H1 (cell line): ENCODE measurements around the gene SMIM41. TPM values are rescaled to one million over a fixed set of nuclear protein-coding genes. Genes with fewer than 3 reads are reported as not detected.

Experiments
- CTCF ChIA-PET: fragments of 300-600 bp; sonication (Branson Sonifier 250); formaldehyde crosslinking; loops from one replicate; lab custom pipeline; 2021; ENCODE audit not compliant: partially characterized antibody; lab: Charles Lee
- POLR2A ChIA-PET: fragments of 300-600 bp; sonication (Branson Sonifier 250); formaldehyde crosslinking; loops from one replicate; lab custom pipeline; 2021; ENCODE audit warnings: inconsistent platforms; ENCODE audit not compliant: partially characterized antibody; lab: Charles Lee
- DNase-seq, 2 experiments: peaks; one replicate each; pipeline versions ENCODE4 v3.0.0 to v3.0.0-alpha.2; 2010 to 2022; ENCODE audit warnings: low spot score in 2 of 2, low read depth in 1 of 2, mixed read lengths in 1 of 2
- FAIRE-seq: peaks from 2 replicates; lab custom pipeline; 2011; peaks lifted over from hg19 to GRCh38; lab: Jason Lieb, UNC
- H2AFZ ChIP-seq: 2 replicates; pipeline ENCODE4 v1.8.1; 2012; ENCODE audit warnings: low read length, inconsistent platforms
- H2AK5ac ChIP-seq: 2 replicates; pipeline ENCODE4 v1.6.1; 2013; ENCODE audit warnings: low read depth, low read length
- H2BK120ac ChIP-seq: replicated peaks from 2 replicates; pipeline ENCODE3; 2013; ENCODE audit warnings: low read depth, low read length, inconsistent platforms
- H2BK12ac ChIP-seq: 2 replicates; pipeline ENCODE4 v1.6.1; 2013; ENCODE audit warnings: low read depth, low read length
- H2BK15ac ChIP-seq: 2 replicates; pipeline ENCODE4 v1.6.1; 2013; ENCODE audit warnings: low read length
- H2BK20ac ChIP-seq: 2 replicates; pipeline ENCODE4 v1.6.1; 2013; ENCODE audit warnings: low read length
- H2BK5ac ChIP-seq: 2 replicates; pipeline ENCODE4 v1.6.1; 2013; ENCODE audit warnings: low read depth, low read length
- H3K14ac ChIP-seq: 2 replicates; pipeline ENCODE4 v1.6.1; 2013; ENCODE audit warnings: inconsistent platforms; ENCODE audit not compliant: insufficient read length
- H3K18ac ChIP-seq: 2 replicates; pipeline ENCODE4 v1.6.1; 2013; ENCODE audit warnings: low read length; ENCODE audit errors: extremely low read depth
- H3K23ac ChIP-seq: 2 replicates; pipeline ENCODE4 v1.6.1; 2013; ENCODE audit warnings: inconsistent platforms; ENCODE audit not compliant: insufficient read length
- H3K23me2 ChIP-seq: 2 replicates; pipeline ENCODE4 v1.6.1; 2013; ENCODE audit warnings: low read depth, low read length
- H3K27ac ChIP-seq: 2 replicates; pipeline ENCODE4 v1.6.1; 2011; ENCODE audit warnings: low read depth, low read length, inconsistent platforms
- H3K27me3 ChIP-seq, 4 experiments: replicated peaks in 1 of 4; 1 replicate in 1 of 4; 2 replicates in 3 of 4; pipeline versions ENCODE4 v1.6.1 to v1.8.1; 2011 to 2013; ENCODE audit warnings: low read length in 3 of 4, mild to moderate bottlenecking in 3 of 4, inconsistent platforms in 2 of 4, mixed read lengths in 2 of 4, moderate library complexity in 1 of 4; ENCODE audit not compliant: control insufficient read depth in 3 of 4, insufficient read depth in 3 of 4; ENCODE audit errors: extremely low read depth in 1 of 4
- H3K36me3 ChIP-seq, 4 experiments: 2 replicates each; pipeline versions ENCODE4 v1.6.1 to v1.8.1; 2011 to 2013; ENCODE audit warnings: mild to moderate bottlenecking in 4 of 4, low read length in 3 of 4, moderate library complexity in 2 of 4, control low read depth in 1 of 4, inconsistent platforms in 1 of 4; ENCODE audit not compliant: insufficient read depth in 4 of 4, control insufficient read depth in 2 of 4
- H3K4ac ChIP-seq: replicated peaks from 2 replicates; pipeline ENCODE3; 2013; ENCODE audit warnings: low read length, low read depth, mixed read lengths, inconsistent platforms; ENCODE audit not compliant: insufficient read length
- H3K4me1 ChIP-seq, 4 experiments: replicated peaks in 1 of 4; 1 replicate in 1 of 4; 2 replicates in 3 of 4; pipeline versions ENCODE4 v1.6.1 to v1.8.1; 2011 to 2013; ENCODE audit warnings: low read length in 3 of 4, inconsistent platforms in 2 of 4, mixed read lengths in 1 of 4; ENCODE audit not compliant: insufficient read depth in 4 of 4, control insufficient read depth in 3 of 4
- H3K4me2 ChIP-seq, 2 experiments: 2 replicates each; pipeline versions ENCODE4 v1.6.1 to v1.8.1; 2011 to 2013; ENCODE audit warnings: low read depth in 2 of 2, low read length in 2 of 2, control low read depth in 1 of 2, inconsistent platforms in 1 of 2, mild to moderate bottlenecking in 1 of 2; ENCODE audit not compliant: insufficient read depth in 1 of 2
- H3K4me3 ChIP-seq, 4 experiments: fragments of 200-600, 300-600 bp in 1 of 4; sonication (generic), shearing (Covaris generic), sonication (Bioruptor Twin) in 1 of 4; 2 replicates each; pipeline versions ENCODE4 v1.5.1 to v1.8.1; 2011 to 2016; ENCODE audit warnings: low read length in 4 of 4, low read depth in 3 of 4, control low read depth in 2 of 4, inconsistent platforms in 2 of 4, mild to moderate bottlenecking in 2 of 4, mixed read lengths in 1 of 4, moderate library complexity in 1 of 4; ENCODE audit not compliant: insufficient read depth in 2 of 4; ENCODE audit errors: extremely low read depth in 1 of 4
- H3K56ac ChIP-seq: replicated peaks from 2 replicates; pipeline ENCODE3; 2013; ENCODE audit warnings: low read depth, mild to moderate bottlenecking, mixed read lengths, low read length, inconsistent platforms; ENCODE audit not compliant: insufficient read length
- H3K79me1 ChIP-seq: 2 replicates; pipeline ENCODE4 v1.6.1; 2013; ENCODE audit warnings: low read depth, low read length, control low read depth
- H3K79me2 ChIP-seq, 2 experiments: 2 replicates each; pipeline versions ENCODE4 v1.6.1 to v1.8.1; 2012 to 2013; ENCODE audit warnings: low read length in 2 of 2, mild to moderate bottlenecking in 2 of 2, inconsistent platforms in 1 of 2; ENCODE audit not compliant: insufficient read depth in 2 of 2, control insufficient read depth in 1 of 2
- H3K9ac ChIP-seq, 4 experiments: replicated peaks in 1 of 4; 1 replicate in 1 of 4; 2 replicates in 3 of 4; pipeline versions ENCODE4 v1.6.1 to v1.8.1; 2011 to 2013; ENCODE audit warnings: low read depth in 3 of 4, low read length in 3 of 4, control low read depth in 2 of 4, mild to moderate bottlenecking in 2 of 4, moderate library complexity in 2 of 4, inconsistent platforms in 1 of 4; ENCODE audit errors: extremely low read depth in 1 of 4
- H3K9me3 ChIP-seq, 2 experiments: 2 replicates each; pipeline versions ENCODE4 v1.6.1 to v1.8.1; 2012 to 2013; ENCODE audit warnings: mild to moderate bottlenecking in 2 of 2, moderate library complexity in 2 of 2, control low read depth in 1 of 2, inconsistent platforms in 1 of 2, low read depth in 1 of 2, low read length in 1 of 2, mixed read lengths in 1 of 2; ENCODE audit not compliant: insufficient read depth in 2 of 2
- H4K20me1 ChIP-seq, 2 experiments: replicated peaks in 1 of 2; 2 replicates each; pipeline versions ENCODE3 to v1.8.1; 2011 to 2013; ENCODE audit warnings: inconsistent platforms in 2 of 2, low read length in 2 of 2, mild to moderate bottlenecking in 1 of 2; ENCODE audit not compliant: insufficient read depth in 2 of 2, control insufficient read depth in 1 of 2
- H4K5ac ChIP-seq: 2 replicates; pipeline ENCODE4 v1.6.1; 2013; ENCODE audit warnings: low read length, low read depth, mixed read lengths, inconsistent platforms; ENCODE audit not compliant: insufficient read length
- H4K8ac ChIP-seq: 2 replicates; pipeline ENCODE4 v1.8.0; 2013; ENCODE audit warnings: mild to moderate bottlenecking, moderate library complexity, low read length, inconsistent platforms; ENCODE audit not compliant: insufficient read depth; ENCODE audit errors: extremely low read depth
- H4K91ac ChIP-seq: replicated peaks from 2 replicates; pipeline ENCODE3; 2013; ENCODE audit warnings: low read length, mixed read lengths, inconsistent platforms; ENCODE audit not compliant: insufficient read length
- EP300 ChIP-seq, 2 experiments: IDR thresholded peaks; 1 replicate in 1 of 2; 2 replicates in 1 of 2; pipeline ENCODE4 v1.6.1; 2011 to 2012; ENCODE audit warnings: low read depth in 2 of 2, low read length in 2 of 2, mild to moderate bottlenecking in 2 of 2, borderline replicate concordance in 1 of 2, inconsistent platforms in 1 of 2, moderate library complexity in 1 of 2
- JUND ChIP-seq: IDR thresholded peaks from 2 replicates; pipeline ENCODE4 v1.6.1; 2011; ENCODE audit warnings: mild to moderate bottlenecking, improper control_type of control experiment, low read length
- RAD21 ChIP-seq, 2 experiments: IDR thresholded peaks in 1 of 2; conservative IDR thresholded peaks in 1 of 2; 2 replicates each; pipeline ENCODE4 v1.6.1; 2011; ENCODE audit warnings: low read depth in 2 of 2, low read length in 2 of 2, improper control_type of control experiment in 1 of 2, inconsistent platforms in 1 of 2, mild to moderate bottlenecking in 1 of 2, moderate library complexity in 1 of 2
- WGBS, 2 experiments: shearing (Covaris generic) in 1 of 2; methylation state at CpG; one replicate each; pipeline versions ENCODE4 v1.1.6 to v1.1.7; 2013 to 2015; ENCODE audit warnings: low lambda C conversion rate in 2 of 2, mixed read lengths in 2 of 2, inconsistent platforms in 1 of 2, low coverage in 1 of 2, missing lambda C conversion rate in 1 of 2; ENCODE audit not compliant: insufficient replicate concordance in 2 of 2, insufficient coverage in 1 of 2, insufficient read length in 1 of 2; ENCODE audit errors: extremely low coverage in 1 of 2, missing lambda C conversion rate in 1 of 2; 5-methylcytosine and 5-hydroxymethylcytosine counted together
- polyA plus RNA-seq, 7 experiments: library from polyadenylated mRNA; depleted of rRNA in 3 of 7; stranded (reverse) in 5 of 7; unstranded in 2 of 7; fragments of >200 nt in 5 of 7; fragments of 200-250 nt in 2 of 7; gene quantifications; 1 replicate in 5 of 7; 2 replicates in 1 of 7; 4 replicates in 1 of 7; pipeline versions ENCODE4 v1.2.1 to v1.2.3, GENCODE V29; 2011 to 2013; ENCODE audit warnings: missing spikeins in 2 of 7, mixed read lengths in 2 of 7
- total RNA-seq: library from RNA; stranded (reverse); fragmentation: NEBNext Ultra II Directional; extraction: Animal tissue kit (Norgen Biotek cat#: 25700); gene quantifications from 2 replicates; pipeline ENCODE4 v1.2.1, GENCODE V29; 2021

SMIM41 gene
- total and polyA plus RNA-seq, 2 of the 8 experiments (the other 6 are each of a cell fraction or from before 2014, with no cell fraction given), result 0.28 to 0.98 TPM

GRCh38 chr12:52123487-52124186 is 44.1 kb downstream of the SMIM41 start:
- peak overlapping the region; percentile 13 for H4K91ac ChIP-seq
- no peaks in the 10 kb centered on the region for H4K20me1 ChIP-seq
- CTCF ChIA-PET, result interaction anchor here (0.6 to 12.6 kb wide), 26 partner anchors 9 to 857 kb away, joined by 3 to 338 read pairs (median 4); no protein-coding TSS in a partner anchor
- peaks cover 32 to 53% (median 35%) of the 10 kb centered on the region in 4 experiments for H3K4me1 ChIP-seq
- peak overlapping the region; percentile 88; the same call in 1 of the 2 replicates for H3K18ac ChIP-seq
- peak overlapping the region; percentile 89 for H2AK5ac ChIP-seq
- no peaks in the 10 kb centered on the region for H3K27me3 ChIP-seq
- H3K14ac ChIP-seq, result no peak overlapping the region
- H3K79me2 ChIP-seq, result no peaks in the 10 kb centered on the region
- WGBS, 2 experiments, result 69% methylated on average over 7 of the region's 8 CpGs; no CpG with 5 or more reads in 1 of the 2 experiments
- no peak for DNase-seq
- no peaks in the 10 kb centered on the region for H3K36me3 ChIP-seq
- no peak overlapping the region for H3K4me2 ChIP-seq
- no peak overlapping the region for H2AFZ ChIP-seq
- no peak overlapping the region; the same call in 1 of the 2 replicates for H2BK15ac ChIP-seq
- POLR2A ChIA-PET, result interaction anchor here (0.7 to 2.0 kb wide), 5 partner anchors 15 to 96 kb away, joined by 3 to 5 read pairs (median 3); no protein-coding TSS in a partner anchor
- TF ChIP-seq EP300 (IDR thresholded peaks at IDR 0.05; ENCODE audit: borderline replicate concordance in 1 of 2, low read depth in 2 of 2, low read length in 2 of 2) (0 out of 3 replicates have a peak, but pooled peaks of 1 of the 2 experiments have one; percentile 13), RAD21 (IDR thresholded peaks at IDR 0.05 in 1 of 2, conservative IDR thresholded peaks at IDR 0.05 in 1 of 2; ENCODE audit: low read depth in 2 of 2, low read length in 2 of 2) (no peak), JUND (peak; percentile 7; the same call in 1 of the 2 replicates)
- TF ChIP-seq, all 59 proteins: peak for 2
- no peaks in the 10 kb centered on the region for H3K79me1 ChIP-seq
- 0 out of 2 replicates have a peak overlapping the region, but pooled peaks have one; percentile 54 for H4K8ac ChIP-seq
- no peak overlapping the region for H3K9ac ChIP-seq
- H2BK5ac ChIP-seq, result peak overlapping the region; percentile 90; the same call in 1 of the 2 replicates
- H3K4ac ChIP-seq, result peak overlapping the region; percentile 10
- no peak overlapping the region for H4K5ac ChIP-seq
- H3K23ac ChIP-seq, result no peak overlapping the region
- H3K9me3 ChIP-seq, result no peaks in the 10 kb centered on the region
- 0 out of 2 replicates have a peak, but pooled peaks cover 2% of the 10 kb centered on the region for H3K23me2 ChIP-seq
- H3K27ac ChIP-seq, result no peak overlapping the region
- no peak overlapping the region for H3K4me3 ChIP-seq
- H3K56ac ChIP-seq, result no peak overlapping the region
- no peak overlapping the region for H2BK120ac ChIP-seq
- no peak for FAIRE-seq
- H2BK12ac ChIP-seq, result peak overlapping the region; percentile 97
- peak overlapping the region; percentile 97 for H2BK20ac ChIP-seq
